Dermis blood vessel endothelial cell (primary cell): ENCODE data around the gene COX20. TPM values are rescaled to one million over a fixed set of nuclear protein-coding genes. Genes with fewer than 3 reads are reported as not detected.
A peak's percentile ranks its signal among the peaks of the same experiment; 100 is the strongest.
"Not testable (repeated sequence)": the region's sequence is repeated elsewhere in the genome, so short reads cannot be mapped to it uniquely, and the experiment has no call there.

Experiments
- DNase-seq: peaks from one replicate; pipeline ENCODE4 v3.0.0; 2010
- total RNA-seq: library from RNA; depleted of rRNA; stranded (reverse); fragments of >200 nt; gene quantifications from 2 replicates; pipeline ENCODE4 v1.2.3, GENCODE V29; 2014

Gene COX20
- total RNA-seq, 1 donor from 2014 or later = 16.8 TPM

DNA sequence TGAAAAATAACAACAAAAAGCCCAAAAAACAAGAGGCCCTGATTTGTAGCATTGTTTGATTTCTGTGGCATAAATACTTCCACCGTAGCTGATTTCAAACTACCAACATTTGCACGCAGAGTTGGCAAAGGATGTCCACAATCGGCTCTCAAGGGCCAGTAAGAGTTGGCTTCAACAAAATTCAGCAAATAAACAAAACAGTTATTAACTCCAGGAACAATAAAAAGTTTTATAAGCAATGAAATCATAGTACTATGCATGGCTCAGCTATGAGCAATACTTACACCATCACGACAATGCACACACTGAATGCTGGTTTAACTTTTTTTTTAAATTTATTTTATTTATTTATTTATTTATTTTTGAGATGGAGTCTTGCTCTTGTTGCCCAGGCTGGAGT lies 8.7 kb upstream of the COX20 start:
- DNase-seq = no peak

DNA sequence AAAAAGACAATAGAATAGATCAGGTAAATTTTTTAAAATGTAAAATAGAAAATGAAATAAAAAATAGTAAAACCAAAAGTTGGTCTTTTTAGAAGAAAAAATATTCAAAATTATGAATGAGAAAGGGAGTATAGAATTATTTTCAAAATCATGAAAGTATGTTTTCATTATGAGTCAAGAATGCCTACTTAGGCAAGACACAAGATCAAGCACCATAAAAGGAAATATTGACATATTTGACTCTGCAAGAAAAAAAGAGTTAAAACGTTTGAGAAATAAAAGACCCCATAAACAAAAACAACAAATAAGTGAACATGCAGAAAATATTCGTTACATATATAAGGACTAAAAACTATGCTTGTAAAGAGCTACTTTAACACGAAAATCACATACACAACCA lies 4.8 kb upstream of the COX20 start:
- no peak for DNase-seq

GRCh38 chr1:244833260-244833659 lies 2.2 kb upstream of the COX20 start:
- DNase-seq = not testable (repeated sequence)

DNA sequence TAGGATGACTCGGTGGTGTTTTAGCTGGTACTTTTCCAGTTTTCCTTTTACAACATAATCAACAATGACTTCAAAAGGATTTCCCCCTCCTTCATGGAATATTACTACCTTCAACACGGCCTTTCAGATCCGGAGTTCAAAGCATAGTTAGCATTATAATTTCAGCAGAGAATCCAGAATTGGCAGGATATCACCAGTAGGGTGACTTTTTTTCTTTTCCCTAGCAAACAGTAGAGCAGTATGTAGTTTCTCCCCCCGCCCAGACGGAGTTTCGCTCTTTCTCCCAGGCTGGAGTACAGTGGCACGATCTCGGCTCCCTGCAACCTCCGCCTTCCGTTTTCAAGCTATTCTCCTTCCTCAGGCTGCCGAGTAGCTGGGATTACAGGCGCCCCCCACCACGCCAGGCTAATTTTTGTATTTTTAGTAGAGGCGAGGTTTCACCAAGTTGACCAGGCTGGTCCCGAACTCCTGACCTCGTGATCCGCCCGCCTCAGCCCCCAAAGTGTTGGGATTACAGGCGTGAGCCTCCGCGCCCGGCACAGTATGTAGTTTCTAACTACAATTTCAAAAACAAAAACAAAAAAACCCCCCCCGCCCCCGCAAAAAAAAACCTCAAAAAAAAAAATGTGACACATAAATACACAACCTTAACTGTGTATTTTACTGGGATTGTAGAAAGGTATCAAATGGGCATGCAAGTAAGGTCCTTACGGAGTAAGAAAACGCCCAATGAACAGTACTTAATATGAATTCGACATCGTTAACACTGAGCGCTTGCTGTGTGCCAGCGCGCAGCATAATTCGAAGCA lies 1.5 kb upstream of the COX20 start:
- peak; percentile 82 for DNase-seq

- peak; percentile 92 for DNase-seq
These were observed 749 bp upstream of the COX20 start for GRCh38 chr1:244834543-244835275.

- peak; percentile 48 for DNase-seq
These were observed 670 bp downstream of the COX20 start for GRCh38 chr1:244836135-244836521.

DNA sequence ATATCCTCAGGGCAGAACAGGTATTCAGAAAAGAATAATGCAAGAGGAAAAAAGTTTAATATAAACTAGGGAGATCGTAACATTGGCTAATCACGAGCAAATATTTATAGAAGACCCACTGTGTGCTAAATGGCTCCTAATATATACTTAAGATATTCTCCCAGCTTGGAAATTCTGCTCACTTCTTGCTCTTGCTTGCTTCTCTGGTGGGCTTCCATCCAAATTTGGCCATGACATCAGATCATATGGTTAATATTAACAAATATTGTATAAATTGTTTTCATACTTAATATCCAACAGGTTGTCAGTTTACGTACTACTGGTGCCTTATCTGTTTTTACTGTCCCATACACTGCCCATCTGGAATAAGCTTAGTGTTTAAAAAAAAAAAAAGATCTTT lies 1.1 kb downstream of the COX20 start:
- no peak for DNase-seq

DNA sequence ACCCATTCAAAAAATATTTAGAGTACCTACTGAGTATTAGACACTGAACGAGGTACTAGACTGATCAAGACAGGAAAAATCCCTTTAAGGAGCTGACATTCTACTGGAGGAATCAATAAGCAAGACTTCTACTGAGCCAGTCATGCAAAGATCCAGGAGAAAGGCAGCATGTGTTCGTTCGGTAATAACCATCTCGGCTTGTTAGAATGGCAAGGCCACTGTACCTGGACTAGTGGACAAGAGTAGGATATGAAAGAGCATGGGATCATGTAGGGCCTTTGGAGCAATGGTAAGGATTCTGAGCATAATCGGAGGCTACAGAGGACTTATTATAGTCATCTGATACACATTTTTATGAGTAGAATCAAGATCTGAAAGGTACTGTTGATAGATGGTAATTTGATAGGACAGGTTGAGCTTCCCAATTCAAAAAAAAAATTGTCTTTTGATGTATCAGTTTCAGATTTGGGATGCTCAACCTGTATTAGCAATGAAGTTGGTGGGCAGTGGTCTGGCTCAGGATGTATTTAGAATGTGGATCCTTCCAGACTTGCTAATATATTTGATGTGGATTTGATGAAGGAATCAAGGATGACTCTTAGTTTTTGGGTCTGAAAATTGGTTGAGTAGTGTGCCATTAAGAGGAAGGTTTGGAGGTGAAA lies 2.3 kb downstream of the COX20 start:
- DNase-seq = no peak

GRCh38 chr1:244839656-244840055 lies 4.2 kb downstream of the COX20 start:
- DNase-seq = no peak

DNA sequence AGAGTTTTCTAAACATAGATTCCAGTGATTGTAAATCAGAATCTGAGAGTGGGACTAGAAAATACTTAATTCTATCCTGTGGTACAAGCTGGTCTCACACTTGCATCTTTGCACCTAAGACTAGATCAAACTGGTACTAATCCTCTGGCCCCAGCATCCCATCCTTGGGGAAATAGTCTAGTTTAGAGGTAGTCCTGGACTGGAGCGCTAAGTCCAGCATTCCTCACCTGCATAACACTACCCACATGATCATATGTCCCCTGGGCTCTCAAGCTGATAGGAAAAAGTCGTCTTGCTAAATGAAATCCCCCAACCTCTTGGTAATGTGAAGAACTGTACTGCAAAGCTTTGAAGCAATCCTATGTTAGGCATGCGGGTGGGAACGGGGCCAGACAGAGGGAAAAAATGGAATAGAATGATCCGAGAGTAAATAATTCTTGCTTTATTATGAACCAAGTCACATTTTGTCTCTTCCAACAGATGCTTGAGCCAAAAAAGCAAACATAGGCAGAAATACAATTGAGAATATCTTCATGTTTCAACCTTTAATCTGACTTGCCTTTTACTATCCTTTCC lies 4.8 kb downstream of the COX20 start:
- no peak for DNase-seq

DNA sequence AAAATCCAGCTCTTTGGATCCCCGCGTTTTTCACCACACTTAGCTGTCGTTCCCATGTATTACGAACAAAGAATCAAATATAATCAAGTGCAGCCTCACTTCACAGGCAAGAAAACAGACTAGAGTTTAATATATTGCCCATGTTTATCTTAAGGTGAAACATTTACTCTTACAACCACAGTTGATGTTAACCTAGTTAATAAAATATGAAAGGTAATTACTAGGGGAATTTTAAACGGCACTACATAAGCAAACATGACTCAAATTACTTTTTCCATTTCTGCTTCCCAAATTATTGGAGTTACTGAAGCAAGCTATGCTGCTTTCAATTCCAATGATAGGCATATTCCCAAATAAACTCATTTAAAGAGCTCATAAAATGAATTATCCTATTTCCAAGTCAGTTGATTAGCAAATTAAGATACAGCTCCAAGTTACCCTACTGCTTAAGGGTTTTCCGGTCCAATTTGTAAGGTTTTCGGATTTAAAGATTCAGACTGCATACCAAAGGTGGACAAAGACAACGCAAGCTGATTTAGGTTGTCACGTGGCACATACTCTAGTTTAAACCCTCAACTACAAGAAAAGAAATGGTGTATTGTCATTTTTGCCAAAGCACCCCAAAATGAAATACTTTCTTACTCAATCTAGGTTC lies 5.9 kb downstream of the COX20 start:
- DNase-seq = no peak

GRCh38 chr1:244843148-244843978 lies 7.9 kb downstream of the COX20 start:
- no peak for DNase-seq

DNA sequence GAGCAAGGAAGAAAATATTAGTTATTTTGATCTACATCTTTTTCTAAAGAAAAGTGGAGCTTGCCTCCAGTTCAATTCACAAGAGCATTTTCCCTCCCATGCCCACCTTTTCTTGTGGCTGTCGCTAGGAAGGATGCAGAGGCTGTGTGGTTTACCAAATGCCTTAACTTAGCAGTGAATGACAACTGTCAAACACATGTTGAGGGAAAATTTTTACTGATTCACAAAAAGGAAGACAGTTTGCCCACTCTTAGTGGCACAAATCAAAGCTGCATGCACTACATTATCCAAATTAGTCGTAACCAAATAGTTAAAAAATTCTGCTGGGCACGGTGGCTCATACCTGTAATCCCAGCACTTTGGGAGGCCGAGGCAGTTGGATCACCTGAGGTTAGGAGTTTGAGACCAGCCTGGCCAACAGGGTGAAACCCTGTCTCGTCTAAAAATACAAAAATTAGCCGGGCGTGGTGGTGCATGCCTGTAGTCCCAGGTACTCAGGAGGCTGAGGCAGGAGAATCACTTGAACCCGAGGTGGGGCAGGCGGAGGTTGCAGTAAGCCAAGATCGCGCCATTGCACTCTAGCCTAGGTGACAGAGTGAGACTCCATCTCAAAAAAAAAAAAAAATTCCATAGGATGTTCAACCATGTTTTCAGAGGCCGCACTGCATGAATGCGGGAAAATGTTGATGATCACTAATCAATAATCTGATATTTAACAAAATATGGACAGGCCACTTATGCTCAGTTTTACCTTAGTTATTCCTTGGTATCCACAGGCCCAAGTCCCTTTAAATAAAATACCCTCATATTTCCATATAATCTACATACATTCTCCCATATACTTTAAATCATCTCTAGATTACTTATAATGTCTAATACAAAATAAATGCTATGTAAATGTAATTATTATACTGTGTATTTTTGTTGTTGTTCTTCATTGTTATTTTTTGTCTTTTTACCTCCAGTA lies 9.0 kb downstream of the COX20 start:
- no peak for DNase-seq

DNA sequence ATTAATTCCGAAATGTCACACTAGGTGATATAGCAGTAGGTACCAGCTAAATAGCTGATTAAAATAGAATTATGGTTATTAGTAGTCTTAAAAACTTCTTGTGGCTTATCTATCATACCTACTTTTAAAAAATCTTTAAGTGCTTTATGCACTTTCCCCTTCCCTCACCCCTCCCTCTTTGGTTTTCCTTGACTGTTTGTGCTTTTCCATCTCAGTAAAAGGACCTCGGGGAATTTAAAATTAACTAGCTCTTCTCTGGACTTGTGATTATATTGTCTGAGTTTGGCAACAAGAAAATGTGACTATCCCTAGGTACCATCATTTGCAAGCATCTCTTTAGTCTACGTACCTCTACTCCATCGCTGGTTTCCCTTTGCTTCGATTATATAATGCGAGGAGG lies 11.2 kb downstream of the COX20 start:
- DNase-seq = no peak

- no peak for DNase-seq
These were observed 13.9 kb downstream of the COX20 start for GRCh38 chr1:244849189-244849866.

- no peak for DNase-seq
These were observed 14.8 kb downstream of the COX20 start for GRCh38 chr1:244850099-244850852.

DNA sequence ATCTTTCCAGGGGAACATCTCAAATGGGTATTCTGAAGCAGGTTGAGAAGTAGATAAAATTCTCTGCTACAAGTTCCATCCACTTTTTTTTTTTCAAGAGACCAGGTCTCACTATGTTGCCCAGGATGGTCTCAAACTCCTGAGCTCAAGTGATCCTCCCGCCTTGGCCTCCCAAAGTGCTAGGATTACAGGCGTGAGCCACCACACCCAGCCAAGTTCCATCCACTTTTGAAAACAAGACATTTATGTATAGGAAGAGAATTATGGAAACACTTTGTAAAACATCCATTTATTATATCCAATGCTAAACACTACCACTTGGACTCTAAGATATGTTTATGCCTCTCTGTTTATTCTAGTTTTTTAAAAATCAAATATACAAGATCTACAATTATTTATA lies 15.4 kb downstream of the COX20 start:
- DNase-seq = no peak

DNA sequence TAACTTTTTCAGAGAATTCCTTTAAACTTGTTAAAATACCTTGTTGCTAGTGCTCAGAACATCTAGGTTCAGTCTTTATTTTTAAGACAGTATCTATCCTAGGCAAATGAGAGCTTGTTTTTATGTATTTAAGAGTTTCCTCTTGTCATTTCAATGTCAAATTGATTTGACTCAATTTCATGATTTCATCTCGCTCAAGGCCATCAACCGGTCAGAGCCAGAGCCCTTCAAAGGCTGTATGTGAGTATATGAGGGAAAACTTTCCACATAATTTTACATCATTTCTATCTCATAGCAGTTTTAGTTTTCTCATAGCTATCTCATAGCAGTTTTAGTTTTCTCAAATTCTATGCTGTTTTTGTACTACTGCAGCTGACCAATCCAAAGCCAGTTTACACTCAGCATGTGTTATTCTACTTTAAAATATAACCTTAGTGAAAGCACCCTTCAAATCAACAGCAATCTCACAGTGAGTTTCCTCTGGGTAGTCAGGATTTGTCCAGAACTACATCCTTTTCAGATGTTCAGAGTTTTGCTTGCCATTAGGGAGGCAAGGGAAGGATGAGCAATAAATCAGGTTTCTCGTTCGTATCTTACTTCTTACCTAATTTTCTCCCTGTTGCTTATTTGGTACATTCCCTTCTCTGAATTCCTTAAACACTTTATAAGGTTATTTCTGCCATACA lies 16.2 kb downstream of the COX20 start:
- no peak for DNase-seq

DNA sequence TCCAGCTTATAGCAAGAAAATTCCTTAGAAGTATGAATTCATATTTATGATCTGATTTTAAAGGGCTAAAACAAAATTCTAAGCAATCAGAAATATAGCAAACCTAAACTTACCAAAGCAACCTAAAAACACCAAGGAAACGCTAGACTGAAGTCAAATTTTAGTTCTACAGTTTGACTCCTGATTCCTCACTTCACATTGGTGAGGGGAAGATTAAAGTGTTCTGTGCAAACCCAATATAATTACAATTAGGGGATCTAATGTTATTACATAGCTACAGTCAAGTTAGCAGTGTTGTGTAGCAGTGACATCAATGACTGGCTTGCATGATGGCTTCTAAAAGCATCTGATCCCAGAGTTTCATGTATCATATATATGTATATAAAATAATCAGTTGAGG lies 17.2 kb downstream of the COX20 start:
- no peak for DNase-seq
